WI38 (cell line): ENCODE data around the gene CBX6.

Experiments used
- H3K4me3 ChIP-seq: 2 replicates; pipeline ENCODE4 v1.5.1; 2011; ENCODE audit warnings: low read depth, mild to moderate bottlenecking, control low read depth, low read length
- TF ChIP-seq, protein P1 (sequence below): IDR thresholded peaks from 2 replicates; pipeline ENCODE4 v1.5.1; 2012; ENCODE audit warnings: low read depth, mild to moderate bottlenecking, control low read depth, low read length

CBX6 gene

DNA sequence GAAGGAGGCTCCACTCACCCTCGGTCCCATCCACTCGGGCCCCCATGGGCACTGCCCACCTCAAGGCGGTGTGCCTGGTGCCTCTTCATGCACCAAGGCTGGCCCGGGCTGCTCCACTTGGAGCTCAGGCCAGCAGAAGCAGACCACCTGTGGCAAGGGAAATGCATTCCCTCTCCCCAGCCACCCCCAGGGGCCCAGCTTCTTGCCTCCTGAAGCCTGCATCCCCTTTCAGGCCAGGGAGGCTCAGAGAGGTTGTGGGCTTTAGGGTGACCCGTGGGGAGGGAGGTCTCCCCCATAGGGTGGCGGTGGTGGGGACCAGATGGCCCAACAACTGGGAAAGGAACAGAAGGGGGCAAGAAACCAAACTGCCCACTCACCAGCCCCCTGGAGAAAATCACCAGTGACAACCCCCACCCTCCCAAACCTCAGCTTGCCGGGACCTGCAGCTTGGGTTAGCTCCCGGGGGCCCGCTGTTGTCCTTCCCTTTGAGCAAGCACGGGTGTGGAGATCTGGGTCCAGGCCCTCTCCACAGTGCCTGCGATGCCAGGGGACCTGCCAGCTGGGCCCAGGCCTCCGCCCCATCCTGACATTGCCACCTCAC is 8.4 kb downstream of the CBX6 start:
- TF ChIP-seq, protein P1, sequence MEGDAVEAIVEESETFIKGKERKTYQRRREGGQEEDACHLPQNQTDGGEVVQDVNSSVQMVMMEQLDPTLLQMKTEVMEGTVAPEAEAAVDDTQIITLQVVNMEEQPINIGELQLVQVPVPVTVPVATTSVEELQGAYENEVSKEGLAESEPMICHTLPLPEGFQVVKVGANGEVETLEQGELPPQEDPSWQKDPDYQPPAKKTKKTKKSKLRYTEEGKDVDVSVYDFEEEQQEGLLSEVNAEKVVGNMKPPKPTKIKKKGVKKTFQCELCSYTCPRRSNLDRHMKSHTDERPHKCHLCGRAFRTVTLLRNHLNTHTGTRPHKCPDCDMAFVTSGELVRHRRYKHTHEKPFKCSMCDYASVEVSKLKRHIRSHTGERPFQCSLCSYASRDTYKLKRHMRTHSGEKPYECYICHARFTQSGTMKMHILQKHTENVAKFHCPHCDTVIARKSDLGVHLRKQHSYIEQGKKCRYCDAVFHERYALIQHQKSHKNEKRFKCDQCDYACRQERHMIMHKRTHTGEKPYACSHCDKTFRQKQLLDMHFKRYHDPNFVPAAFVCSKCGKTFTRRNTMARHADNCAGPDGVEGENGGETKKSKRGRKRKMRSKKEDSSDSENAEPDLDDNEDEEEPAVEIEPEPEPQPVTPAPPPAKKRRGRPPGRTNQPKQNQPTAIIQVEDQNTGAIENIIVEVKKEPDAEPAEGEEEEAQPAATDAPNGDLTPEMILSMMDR: no peak
- H3K4me3 ChIP-seq: no peak overlapping the region

GRCh38 chr22:38862375-38863329 is 9.4 kb downstream of the CBX6 start:
- no peak overlapping the region for H3K4me3 ChIP-seq
- TF ChIP-seq, protein P1: no peak

DNA sequence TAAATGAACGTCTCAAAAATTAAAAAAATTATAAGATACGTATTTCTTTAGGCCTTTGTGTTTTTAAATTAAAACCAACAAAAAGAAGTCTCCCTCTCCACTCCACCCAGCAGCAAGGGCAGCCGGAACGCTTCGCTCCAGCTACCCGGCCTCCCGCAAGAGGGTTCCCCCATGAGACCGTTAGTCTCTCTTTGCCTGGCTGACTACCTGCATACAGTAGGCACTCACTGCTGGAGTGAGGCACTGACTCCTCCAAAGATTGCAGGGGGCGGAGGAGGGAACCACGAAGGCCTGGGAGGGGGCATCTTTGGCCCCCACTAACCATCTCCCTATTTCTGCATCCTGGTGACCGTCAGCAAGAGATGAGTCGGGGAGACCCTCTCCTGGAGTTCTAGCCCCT is 10.1 kb downstream of the CBX6 start:
- TF ChIP-seq, protein P1: no peak
- no peak overlapping the region for H3K4me3 ChIP-seq

DNA sequence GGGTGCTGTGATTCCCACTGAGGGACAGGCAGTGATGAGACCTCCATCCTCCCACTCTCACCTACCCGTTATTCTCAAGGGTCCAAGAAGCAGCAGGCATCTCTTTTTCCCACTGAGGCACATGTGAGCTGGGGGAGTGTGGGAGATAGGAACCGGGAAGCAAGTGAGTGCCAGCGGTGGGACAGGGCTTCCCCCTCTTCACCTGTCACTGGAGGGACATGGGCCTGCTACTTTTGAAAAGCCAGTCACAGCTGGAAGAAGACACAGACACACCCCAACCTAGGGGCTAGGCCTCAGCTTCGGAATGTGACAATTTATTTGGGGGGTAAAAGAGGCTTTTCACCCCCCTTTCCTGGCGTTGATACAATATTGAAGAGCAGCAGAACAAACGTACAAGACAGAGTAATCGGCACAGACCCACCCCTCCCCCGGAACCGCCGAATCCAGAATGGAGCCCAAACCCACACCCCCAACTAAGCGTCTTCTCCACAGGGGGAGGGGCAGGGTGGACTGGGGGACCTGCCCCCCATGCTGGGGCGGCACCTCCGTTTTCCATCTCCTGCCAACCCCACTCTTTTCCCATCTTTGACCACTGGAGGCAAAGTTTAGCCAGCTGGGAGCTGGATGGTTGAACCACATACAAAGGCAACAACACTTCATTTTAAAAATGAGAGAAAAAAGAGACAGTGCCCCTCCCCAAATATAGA is 10.7 kb downstream of the CBX6 start:
- TF ChIP-seq, protein P1: 0 out of 2 replicates have a peak, but pooled peaks have one; percentile 13
- H3K4me3 ChIP-seq: no peak overlapping the region

DNA sequence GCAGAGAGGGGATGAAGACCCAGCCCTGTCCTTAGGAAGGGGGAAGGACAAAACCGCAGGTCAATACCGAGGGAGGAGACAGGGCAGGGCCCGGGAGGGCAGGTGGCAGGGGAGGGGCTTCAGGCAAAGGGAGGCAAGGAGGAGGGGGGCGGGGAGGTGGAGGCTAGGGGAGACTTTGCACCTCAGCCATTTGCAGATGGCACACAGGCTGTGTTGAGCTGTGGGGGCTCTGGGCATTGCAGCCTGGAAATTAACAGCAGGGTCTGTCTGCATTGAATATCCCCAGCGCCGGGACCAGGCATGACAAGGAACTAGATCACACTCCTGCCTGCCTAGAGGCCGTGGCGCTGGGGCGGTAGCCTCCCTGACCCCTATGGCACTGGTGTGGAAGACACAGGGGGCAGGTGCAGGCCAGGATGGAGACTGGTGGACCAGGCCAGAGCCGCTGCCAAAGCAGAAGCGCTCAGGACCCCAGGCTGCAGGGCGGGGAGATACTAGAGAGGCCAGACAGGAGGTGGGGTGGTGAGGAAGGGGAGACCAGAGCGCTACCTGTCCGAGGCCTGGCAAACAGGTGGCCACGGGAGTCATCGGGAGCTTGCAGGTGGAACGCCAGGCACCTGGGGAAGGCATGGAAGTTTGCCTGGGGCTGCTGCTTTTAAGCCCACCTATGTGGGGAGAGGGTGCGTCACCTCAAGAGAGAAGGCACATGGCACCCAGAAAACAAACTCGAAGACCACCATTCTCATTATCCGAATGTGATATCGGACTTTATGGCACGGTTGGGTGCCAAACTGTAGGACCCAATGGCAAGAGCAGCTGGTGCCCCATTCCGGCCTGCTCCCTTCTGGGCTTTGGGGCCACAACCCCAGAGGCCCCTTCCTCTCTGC is 11.5 kb downstream of the CBX6 start:
- TF ChIP-seq, protein P1: no peak
- H3K4me3 ChIP-seq: no peak overlapping the region

- TF ChIP-seq, protein P1: no peak
- no peak overlapping the region for H3K4me3 ChIP-seq
Measured at GRCh38 chr22:38859581-38860282, 12.3 kb downstream of the CBX6 start.
